Suprapubic skin (tissue), 4 donors: ENCODE data around the gene DGLUCY. TPM values are rescaled to one million over a fixed set of nuclear protein-coding genes. Genes with fewer than 3 reads are reported as not detected.
"Not testable (repeated sequence)": the region's sequence is repeated elsewhere in the genome, so short reads cannot be mapped to it uniquely, and the experiment has no call there.

ENCODE experiments used
- DNase-seq, 2 donors: peaks; one replicate each; pipeline ENCODE4 v3.0.0-alpha.2; 2019; ENCODE audit warnings: low spot score in 2 of 2
- H3K27ac ChIP-seq: fragments of 200-600 bp; sonication (generic); one replicate; pipeline ENCODE4 v1.5.1; 2019
- H3K27me3 ChIP-seq: fragments of 200-600 bp; sonication (generic); one replicate; pipeline ENCODE4 v1.5.1; 2019
- H3K36me3 ChIP-seq: fragments of 200-600 bp; sonication (generic); one replicate; pipeline ENCODE4 v1.5.1; 2019
- H3K4me1 ChIP-seq: fragments of 200-600 bp; sonication (generic); one replicate; pipeline ENCODE4 v1.5.1; 2019
- H3K4me3 ChIP-seq: fragments of 200-600 bp; sonication (generic); one replicate; pipeline ENCODE4 v1.5.1; 2019; ENCODE audit warnings: mild to moderate bottlenecking
- H3K9me3 ChIP-seq: fragments of 200-600 bp; sonication (generic); one replicate; pipeline ENCODE4 v1.5.1; 2019
- CTCF ChIP-seq, 2 donors: fragments of 200-600 bp in 1 of 2; fragments of 450-650 bp in 1 of 2; sonication (generic) in 1 of 2; IDR thresholded peaks; one replicate each; pipeline ENCODE4 v1.5.1; 2016 to 2019; ENCODE audit warnings: antibody characterized with exemption in 2 of 2, mild to moderate bottlenecking in 1 of 2, moderate library complexity in 1 of 2
- EP300 ChIP-seq: sonication (generic); formaldehyde crosslinking; IDR thresholded peaks from one replicate; pipeline ENCODE4 v1.6.1; 2017; ENCODE audit warnings: antibody characterized with exemption
- POLR2A ChIP-seq, 2 donors: fragments of 450-650 bp; IDR thresholded peaks; one replicate each; pipeline ENCODE4 v1.6.1; 2017; ENCODE audit warnings: antibody characterized with exemption in 2 of 2, mild to moderate bottlenecking in 2 of 2, moderate library complexity in 2 of 2
- POLR2AphosphoS5 ChIP-seq, 3 donors: sonication (generic); formaldehyde crosslinking; IDR thresholded peaks; one replicate each; pipeline ENCODE4 v1.6.1; 2017; ENCODE audit warnings: antibody characterized with exemption in 3 of 3
- WGBS: methylation state at CpG from one replicate; pipeline ENCODE4 v1.1.5; 2018; 5-methylcytosine and 5-hydroxymethylcytosine counted together
- total RNA-seq, 4 donors: library from RNA; depleted of rRNA; stranded (reverse); fragments of >200 nt; gene quantifications; one replicate each; pipeline ENCODE4 v1.1.0, GENCODE V29; 2016

The DGLUCY gene
- total RNA-seq, 4 donors from 2014 or later = 54.0 to 94.9 (median 69.3) TPM

DNA sequence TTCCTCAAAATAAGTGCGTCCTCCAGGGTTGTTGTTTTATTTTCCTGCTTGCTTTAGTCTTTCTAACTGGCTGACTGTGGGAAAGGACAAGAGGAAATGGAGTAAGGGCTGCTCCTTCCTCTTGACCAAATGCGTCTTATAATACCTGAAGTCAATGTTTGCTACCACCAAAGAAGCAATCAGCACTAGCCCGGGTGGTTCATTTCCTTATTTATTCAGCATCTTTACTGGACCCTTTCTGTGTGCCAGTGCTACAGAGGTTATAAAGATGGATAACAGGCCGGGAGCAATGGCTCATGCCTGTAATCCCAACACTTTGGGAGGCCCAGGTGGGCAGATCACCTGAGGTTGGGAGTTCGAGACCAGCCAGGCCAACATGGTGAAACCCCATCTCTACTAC lies 38.3 kb upstream of the DGLUCY start:
- H3K4me1 ChIP-seq = no peaks in the 10 kb centered on the region
- WGBS = 92% methylated on average over 5 of the region's 5 CpGs
- TF ChIP-seq POLR2AphosphoS5 (IDR thresholded peaks at IDR 0.05) (no peak), EP300 (no peak), POLR2A (IDR thresholded peaks at IDR 0.05) (no peak), CTCF (IDR thresholded peaks at IDR 0.05) (no peak)
- H3K4me3 ChIP-seq = no peak overlapping the region
- no peak overlapping the region for H3K27ac ChIP-seq
- no peak for DNase-seq
- H3K27me3 ChIP-seq = no peaks in the 10 kb centered on the region
- no peaks in the 10 kb centered on the region for H3K9me3 ChIP-seq
- H3K36me3 ChIP-seq = no peaks in the 10 kb centered on the region

DNA sequence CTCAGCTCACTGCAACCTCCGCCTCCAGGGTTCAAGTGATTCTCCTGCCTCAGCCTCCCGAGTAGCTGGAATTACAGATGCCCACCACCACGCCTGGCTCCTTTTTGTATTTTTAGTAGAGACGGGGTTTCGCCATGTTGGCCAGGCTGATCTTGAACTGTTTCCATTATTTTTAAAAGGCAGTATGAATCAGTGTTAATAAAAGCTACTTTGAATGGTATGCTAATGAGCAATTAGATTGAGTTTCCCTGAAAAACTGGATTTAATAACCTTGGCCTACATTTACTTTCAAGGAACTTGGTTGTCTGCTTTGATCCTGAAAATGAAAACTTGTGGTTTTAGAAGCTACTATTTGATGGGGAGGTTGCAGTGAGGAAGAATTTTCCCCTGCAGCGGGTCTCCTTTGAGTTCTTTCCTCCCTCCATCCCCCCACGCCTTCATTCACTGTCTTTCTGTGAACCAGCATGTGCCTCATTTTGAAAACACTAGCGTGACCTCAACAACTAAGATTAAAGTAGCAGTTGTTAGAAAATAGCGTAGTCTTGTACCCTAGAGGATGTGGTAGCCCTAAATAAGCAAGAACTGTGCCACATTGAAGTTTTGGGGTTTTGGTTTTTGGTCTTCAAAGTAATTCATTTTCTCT lies 35.7 kb upstream of the DGLUCY start:
- Histone ChIP-seq H3K27ac (no peak overlapping the region), H3K27me3 (no peaks in the 10 kb centered on the region), H3K4me3 (no peak overlapping the region), H3K9me3 (no peaks in the 10 kb centered on the region), H3K36me3 (no peaks in the 10 kb centered on the region), H3K4me1 (no peaks in the 10 kb centered on the region)
- 83% methylated on average over 9 of the region's 9 CpGs for WGBS
- no peak for DNase-seq
- TF ChIP-seq CTCF (IDR thresholded peaks at IDR 0.05) (no peak), POLR2A (IDR thresholded peaks at IDR 0.05) (no peak), EP300 (no peak), POLR2AphosphoS5 (IDR thresholded peaks at IDR 0.05) (no peak)

DNA sequence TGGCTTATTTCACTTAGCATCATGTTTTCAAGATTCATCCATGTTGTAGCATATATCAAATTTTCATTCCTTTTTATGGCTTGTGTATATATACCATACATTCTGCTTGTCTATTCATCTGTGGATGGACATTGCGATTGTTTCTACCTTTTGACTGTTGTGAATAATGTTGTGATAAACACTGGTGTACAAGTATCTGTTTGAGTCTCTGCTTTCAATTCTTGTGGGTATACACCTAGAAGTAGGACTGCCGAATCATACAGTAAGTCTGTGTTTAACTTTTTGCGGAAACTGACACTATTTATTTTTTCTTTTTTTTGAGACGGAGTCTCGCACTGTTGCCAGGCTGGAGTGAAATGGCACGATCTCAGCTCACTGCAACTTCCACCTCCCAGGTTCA lies 33.8 kb upstream of the DGLUCY start:
- WGBS = 94% methylated on average over 6 of the region's 6 CpGs
- no peak overlapping the region for H3K27ac ChIP-seq
- no peaks in the 10 kb centered on the region for H3K4me1 ChIP-seq
- no peak overlapping the region for H3K4me3 ChIP-seq
- no peaks in the 10 kb centered on the region for H3K9me3 ChIP-seq
- H3K27me3 ChIP-seq = no peaks in the 10 kb centered on the region
- H3K36me3 ChIP-seq = no peaks in the 10 kb centered on the region
- TF ChIP-seq EP300 (no peak), POLR2AphosphoS5 (IDR thresholded peaks at IDR 0.05) (no peak), POLR2A (IDR thresholded peaks at IDR 0.05) (no peak), CTCF (IDR thresholded peaks at IDR 0.05) (no peak)
- no peak for DNase-seq

DNA sequence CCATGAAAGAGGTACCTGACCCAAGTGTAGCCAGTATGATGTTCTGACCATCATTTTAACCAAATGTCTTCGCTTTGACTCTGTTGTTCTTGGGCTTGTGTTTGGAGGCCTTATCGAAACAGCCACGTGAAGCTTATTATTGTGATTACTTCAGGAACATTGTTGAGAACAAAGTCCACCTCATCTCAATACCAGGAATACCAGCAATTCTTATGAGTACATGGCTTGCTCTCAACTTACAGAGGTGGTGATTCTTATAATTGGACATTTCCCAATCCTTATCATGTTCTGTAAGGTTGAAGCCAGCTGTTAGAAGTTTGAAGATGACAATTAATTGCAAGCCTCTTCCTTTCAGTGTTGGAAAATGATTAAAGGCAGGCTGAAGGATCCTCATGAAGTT lies 31.6 kb upstream of the DGLUCY start:
- H3K27ac ChIP-seq = no peak overlapping the region
- H3K27me3 ChIP-seq = no peaks in the 10 kb centered on the region
- H3K36me3 ChIP-seq = no peaks in the 10 kb centered on the region
- H3K4me3 ChIP-seq = no peak overlapping the region
- DNase-seq = no peak
- 95% methylated on average over 3 of the region's 3 CpGs for WGBS
- H3K9me3 ChIP-seq = no peaks in the 10 kb centered on the region
- TF ChIP-seq POLR2AphosphoS5 (IDR thresholded peaks at IDR 0.05) (no peak), CTCF (IDR thresholded peaks at IDR 0.05) (no peak), POLR2A (IDR thresholded peaks at IDR 0.05) (no peak), EP300 (no peak)
- H3K4me1 ChIP-seq = no peaks in the 10 kb centered on the region

GRCh38 chr14:91084516-91084915 lies 29.4 kb upstream of the DGLUCY start:
- H3K27me3 ChIP-seq = no peaks in the 10 kb centered on the region
- no peak overlapping the region for H3K27ac ChIP-seq
- no peaks in the 10 kb centered on the region for H3K36me3 ChIP-seq
- no peak for TF ChIP-seq EP300
- TF ChIP-seq POLR2AphosphoS5 (IDR thresholded peaks at IDR 0.05) = no peak
- no peak for TF ChIP-seq POLR2A (IDR thresholded peaks at IDR 0.05)
- TF ChIP-seq CTCF (IDR thresholded peaks at IDR 0.05) = no peak
- no peak overlapping the region for H3K4me3 ChIP-seq
- WGBS = 65% methylated on average over 2 of the region's 2 CpGs
- no peaks in the 10 kb centered on the region for H3K9me3 ChIP-seq
- DNase-seq = no peak
- H3K4me1 ChIP-seq = peaks cover 4% of the 10 kb centered on the region

- not testable (repeated sequence) for H3K4me3 ChIP-seq, H3K36me3 ChIP-seq, H3K4me1 ChIP-seq, H3K9me3 ChIP-seq, H3K27me3 ChIP-seq, DNase-seq, H3K27ac ChIP-seq
- 46% methylated on average over 5 of the region's 5 CpGs for WGBS
Observed at GRCh38 chr14:91087470-91087869, 26.4 kb upstream of the DGLUCY start.
